Vagina (tissue), 2 donors: ENCODE measurements around the gene ATP2B2.

ENCODE experiments used
- CTCF ChIP-seq, 3 experiments: fragments of 450-650 bp in 2 of 3; fragments of 200-600 bp in 1 of 3; sonication (generic) in 1 of 3; IDR thresholded peaks; one replicate each; pipeline ENCODE4 v1.5.1; 2017 to 2019; ENCODE audit warnings: antibody characterized with exemption in 3 of 3, mild to moderate bottlenecking in 2 of 3, moderate library complexity in 2 of 3
- POLR2A ChIP-seq, 2 donors: fragments of 450-650 bp; IDR thresholded peaks; one replicate each; pipeline ENCODE4 v1.6.1; 2017; ENCODE audit warnings: antibody characterized with exemption in 2 of 2, mild to moderate bottlenecking in 2 of 2, moderate library complexity in 2 of 2

GRCh38 chr3:10463533-10464434, 41.6 kb downstream of the ATP2B2 start:
- TF ChIP-seq CTCF (IDR thresholded peaks at IDR 0.05) (no peak), POLR2A (IDR thresholded peaks at IDR 0.05) (no peak)
